ENCODE measurements around the gene SBF2. TPM values are rescaled to one million over a fixed set of nuclear protein-coding genes. Genes with fewer than 3 reads are reported as not detected.

Gene SBF2
- total RNA-seq, 3 donors from 2014 or later: 74.8 to 91.9 (median 88.2) TPM

DNA sequence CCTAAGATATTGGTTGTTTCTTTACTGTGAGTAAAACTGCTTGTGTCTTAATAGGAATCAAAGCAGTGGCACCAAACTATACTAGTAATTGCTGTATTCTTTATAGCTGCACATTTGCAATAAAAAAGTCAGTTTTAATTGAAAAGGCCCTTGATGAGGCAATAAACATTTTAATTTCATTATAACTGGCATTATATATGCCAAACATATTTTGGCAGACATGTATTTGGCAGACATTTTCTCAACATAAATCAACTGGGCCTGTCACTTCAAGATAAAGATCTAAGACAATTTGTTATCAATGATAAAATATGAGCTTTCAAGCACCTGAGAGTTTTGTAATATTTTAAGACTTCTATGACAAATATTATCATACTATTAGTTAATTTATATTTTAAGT lies 245.7 kb downstream of the SBF2 start:
- H3K36me3 ChIP-seq: no peaks in the 10 kb centered on the region
- peaks cover 19 to 21% of the 10 kb centered on the region in 2 donors for H3K9me3 ChIP-seq
- no peaks in the 10 kb centered on the region for H3K4me1 ChIP-seq
- intact Hi-C loops (cut with DNase I; ENCODE audit: low total_unique reads): no loop called here
- no peak for DNase-seq (ENCODE audit: low spot score in 2 of 2)
- H3K4me3 ChIP-seq: no peak overlapping the region
- no peak for TF ChIP-seq POLR2AphosphoS5 (IDR thresholded peaks at IDR 0.05)
- TF ChIP-seq, protein P1, sequence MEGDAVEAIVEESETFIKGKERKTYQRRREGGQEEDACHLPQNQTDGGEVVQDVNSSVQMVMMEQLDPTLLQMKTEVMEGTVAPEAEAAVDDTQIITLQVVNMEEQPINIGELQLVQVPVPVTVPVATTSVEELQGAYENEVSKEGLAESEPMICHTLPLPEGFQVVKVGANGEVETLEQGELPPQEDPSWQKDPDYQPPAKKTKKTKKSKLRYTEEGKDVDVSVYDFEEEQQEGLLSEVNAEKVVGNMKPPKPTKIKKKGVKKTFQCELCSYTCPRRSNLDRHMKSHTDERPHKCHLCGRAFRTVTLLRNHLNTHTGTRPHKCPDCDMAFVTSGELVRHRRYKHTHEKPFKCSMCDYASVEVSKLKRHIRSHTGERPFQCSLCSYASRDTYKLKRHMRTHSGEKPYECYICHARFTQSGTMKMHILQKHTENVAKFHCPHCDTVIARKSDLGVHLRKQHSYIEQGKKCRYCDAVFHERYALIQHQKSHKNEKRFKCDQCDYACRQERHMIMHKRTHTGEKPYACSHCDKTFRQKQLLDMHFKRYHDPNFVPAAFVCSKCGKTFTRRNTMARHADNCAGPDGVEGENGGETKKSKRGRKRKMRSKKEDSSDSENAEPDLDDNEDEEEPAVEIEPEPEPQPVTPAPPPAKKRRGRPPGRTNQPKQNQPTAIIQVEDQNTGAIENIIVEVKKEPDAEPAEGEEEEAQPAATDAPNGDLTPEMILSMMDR (IDR thresholded peaks at IDR 0.05): no peak
- TF ChIP-seq POLR2A (IDR thresholded peaks at IDR 0.05): no peak
- H3K27me3 ChIP-seq: no peaks in the 10 kb centered on the region
- no peak overlapping the region for H3K27ac ChIP-seq

DNA sequence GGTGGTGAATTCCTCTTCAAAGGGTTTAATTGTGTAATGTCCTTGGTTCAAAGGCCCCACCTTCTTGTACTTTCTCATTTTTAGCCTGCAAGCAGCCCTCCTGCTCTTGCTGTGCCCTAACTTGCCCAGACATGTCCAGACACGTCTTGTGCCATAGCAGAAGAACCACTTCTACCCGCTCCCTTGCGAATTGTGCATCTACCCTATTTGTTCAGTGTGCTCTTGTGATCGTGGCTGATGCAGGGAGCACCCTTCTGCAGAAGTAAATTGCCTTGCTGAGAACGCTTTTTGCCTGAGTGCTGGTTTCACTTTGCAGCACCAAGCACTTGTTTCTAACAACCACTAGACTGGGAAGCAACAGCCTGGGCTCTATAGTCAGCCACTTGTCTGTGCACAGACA lies 249.4 kb downstream of the SBF2 start:
- no peak for TF ChIP-seq POLR2AphosphoS5 (IDR thresholded peaks at IDR 0.05)
- H3K4me1 ChIP-seq: no peaks in the 10 kb centered on the region
- H3K4me3 ChIP-seq: no peak overlapping the region
- peaks cover 19 to 21% of the 10 kb centered on the region in 2 donors for H3K9me3 ChIP-seq
- H3K27me3 ChIP-seq: no peaks in the 10 kb centered on the region
- no peak for DNase-seq (ENCODE audit: low spot score in 2 of 2)
- H3K36me3 ChIP-seq: no peaks in the 10 kb centered on the region
- no peak overlapping the region for H3K27ac ChIP-seq
- intact Hi-C loops (cut with DNase I; ENCODE audit: low total_unique reads): no loop called here

DNA sequence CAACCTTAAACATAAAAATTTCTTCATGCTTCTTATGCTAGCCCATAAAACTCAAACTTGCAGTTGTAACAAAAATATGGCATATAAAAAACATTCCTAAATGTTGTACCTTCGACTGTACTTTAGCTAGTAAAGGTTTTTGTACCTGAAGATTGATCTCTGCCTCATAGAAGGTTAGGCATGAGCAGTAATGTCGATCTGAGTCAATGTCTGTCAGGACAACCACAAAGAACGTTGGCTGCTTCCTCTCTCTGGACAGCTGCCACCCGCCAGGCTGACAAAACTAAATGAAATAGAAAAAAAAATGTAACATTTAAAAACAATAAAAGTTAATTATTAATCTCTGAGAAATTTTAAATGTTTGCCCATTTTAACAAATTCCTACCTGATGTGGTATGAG lies 251.3 kb downstream of the SBF2 start:
- Histone ChIP-seq H3K36me3 (no peaks in the 10 kb centered on the region), H3K9me3 (peaks cover 19 to 21% of the 10 kb centered on the region in 2 donors), H3K27ac (no peak overlapping the region), H3K27me3 (no peaks in the 10 kb centered on the region), H3K4me1 (no peaks in the 10 kb centered on the region), H3K4me3 (no peak overlapping the region)
- no peak for DNase-seq (ENCODE audit: low spot score in 2 of 2)
- intact Hi-C loops (cut with DNase I; ENCODE audit: low total_unique reads): no loop called here
- TF ChIP-seq, protein P1 (IDR thresholded peaks at IDR 0.05): no peak
- TF ChIP-seq POLR2A (IDR thresholded peaks at IDR 0.05): no peak
- no peak for TF ChIP-seq POLR2AphosphoS5 (IDR thresholded peaks at IDR 0.05)

DNA sequence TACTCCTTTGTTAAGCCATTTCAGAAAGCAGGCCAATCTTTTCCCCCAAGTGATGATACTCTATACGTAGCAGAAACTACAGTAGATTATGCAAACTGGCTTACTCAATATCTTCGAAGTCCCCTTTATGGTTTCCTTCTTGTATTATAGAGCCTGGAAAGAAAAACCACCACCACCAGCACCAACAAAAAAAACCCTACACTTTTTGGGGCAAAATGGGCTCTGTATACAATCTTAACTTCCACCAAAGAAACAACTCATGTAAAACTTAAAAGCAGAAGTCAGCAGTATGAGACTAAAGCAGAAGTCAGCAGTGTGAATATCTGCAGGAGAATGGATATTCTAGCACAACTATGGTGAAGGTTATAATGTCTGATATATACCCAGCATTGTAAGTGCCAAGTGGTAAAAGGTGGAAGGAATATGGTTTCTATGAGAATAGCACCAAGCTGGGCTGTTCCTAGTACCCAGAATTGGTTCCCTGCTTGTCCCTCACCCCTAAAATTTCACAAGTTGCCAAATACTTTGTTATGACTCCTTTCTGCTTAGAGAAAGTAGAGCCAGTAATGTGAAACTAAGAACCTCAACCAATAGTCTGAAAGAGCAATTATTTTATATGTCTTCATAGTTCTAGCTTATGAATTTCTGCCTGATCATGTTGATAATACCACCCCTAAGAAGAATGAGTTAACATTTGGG lies 252.1 kb downstream of the SBF2 start:
- Histone ChIP-seq H3K9me3 (peaks cover 19 to 21% of the 10 kb centered on the region in 2 donors), H3K4me3 (no peak overlapping the region), H3K36me3 (no peaks in the 10 kb centered on the region), H3K27ac (no peak overlapping the region), H3K27me3 (no peaks in the 10 kb centered on the region), H3K4me1 (no peaks in the 10 kb centered on the region)
- intact Hi-C loops (cut with DNase I; ENCODE audit: low total_unique reads): no loop called here
- TF ChIP-seq POLR2AphosphoS5 (IDR thresholded peaks at IDR 0.05): no peak
- TF ChIP-seq, protein P1 (IDR thresholded peaks at IDR 0.05): no peak
- no peak for DNase-seq (ENCODE audit: low spot score in 2 of 2)

DNA sequence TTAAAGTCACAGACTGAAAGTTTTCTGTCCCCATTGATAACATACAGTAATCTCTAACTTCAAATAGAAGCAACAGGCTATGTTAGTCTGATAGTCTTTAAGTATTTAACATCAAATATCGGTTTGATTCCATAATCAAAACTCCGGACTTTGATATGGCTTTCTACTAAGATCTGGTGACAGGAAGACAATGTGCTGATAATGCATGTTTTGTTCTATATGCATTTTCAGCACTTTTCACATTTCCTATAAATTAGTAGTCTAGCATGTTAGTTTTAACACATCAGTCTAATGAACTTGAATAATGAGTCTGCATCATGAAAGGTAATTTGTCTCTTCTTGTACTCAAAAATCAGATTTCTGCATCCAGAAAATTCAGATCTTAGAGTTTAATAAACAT lies 252.7 kb downstream of the SBF2 start:
- TF ChIP-seq POLR2A (IDR thresholded peaks at IDR 0.05) (no peak), POLR2AphosphoS5 (IDR thresholded peaks at IDR 0.05) (no peak)
- TF ChIP-seq, protein P1 (IDR thresholded peaks at IDR 0.05): no peak
- H3K27ac ChIP-seq: no peak overlapping the region
- intact Hi-C loops (cut with DNase I; ENCODE audit: low total_unique reads): no loop called here
- no peak for DNase-seq (ENCODE audit: low spot score in 2 of 2)
- H3K4me1 ChIP-seq: no peaks in the 10 kb centered on the region
- H3K9me3 ChIP-seq: peaks cover 19 to 21% of the 10 kb centered on the region in 2 donors
- no peaks in the 10 kb centered on the region for H3K36me3 ChIP-seq
- no peaks in the 10 kb centered on the region for H3K27me3 ChIP-seq
- H3K4me3 ChIP-seq: no peak overlapping the region
